OCI-LY1 (cell line): ENCODE results near the gene TMC2.

Experiments
- H2AFZ ChIP-seq: fragments of 200-600 bp; sonication (generic), shearing (Covaris generic); 2 replicates; pipeline ENCODE4 v1.6.0; 2014; ENCODE audit warnings: antibody characterized with exemption, mild to moderate bottlenecking, low read length
- H3F3A ChIP-seq: fragments of 200-600 bp; sonication (generic), shearing (Covaris generic); 2 replicates; pipeline ENCODE4 v1.6.0; 2014; ENCODE audit warnings: mild to moderate bottlenecking, antibody characterized with exemption, low read length, moderate library complexity; ENCODE audit not compliant: insufficient read depth
- H3K27ac ChIP-seq: fragments of 200-600 bp; sonication (generic); 2 replicates; pipeline ENCODE4 v1.5.1; 2014; ENCODE audit warnings: low read length, mixed run types, mild to moderate bottlenecking, low read depth; ENCODE audit not compliant: poor library complexity, severe bottlenecking
- H3K27me3 ChIP-seq: fragments of 200-600 bp; sonication (generic); 2 replicates; pipeline ENCODE4 v1.6.0; 2014; ENCODE audit warnings: antibody characterized with exemption, mild to moderate bottlenecking, low read length, moderate library complexity; ENCODE audit not compliant: insufficient read depth
- H3K36me3 ChIP-seq: fragments of 200-600 bp; sonication (generic); 2 replicates; pipeline ENCODE4 v1.6.1; 2014; ENCODE audit warnings: mild to moderate bottlenecking, antibody characterized with exemption, low read length, moderate library complexity, mixed read lengths; ENCODE audit not compliant: insufficient read depth
- H3K4me1 ChIP-seq: fragments of 200-600 bp; sonication (generic); 2 replicates; pipeline ENCODE4 v1.5.1; 2014; ENCODE audit warnings: mild to moderate bottlenecking, low read length, moderate library complexity; ENCODE audit not compliant: insufficient read depth, severe bottlenecking
- H3K4me2 ChIP-seq: fragments of 200-600 bp; sonication (generic), shearing (Covaris generic); 2 replicates; pipeline ENCODE4 v1.6.1; 2014; ENCODE audit warnings: low read length
- H3K4me3 ChIP-seq: fragments of 200-600 bp; sonication (generic); 2 replicates; pipeline ENCODE4 v1.5.1; 2014; ENCODE audit warnings: low read length, low read depth, mild to moderate bottlenecking, mixed read lengths; ENCODE audit not compliant: poor library complexity, severe bottlenecking
- H3K79me2 ChIP-seq: fragments of 200-600 bp; shearing (Covaris generic); 2 replicates; pipeline ENCODE4 v1.6.1; 2016; ENCODE audit warnings: mixed run types, low read length, mixed read lengths; ENCODE audit not compliant: insufficient read depth
- H3K9ac ChIP-seq: fragments of 200-600 bp; sonication (generic), shearing (Covaris generic); 2 replicates; pipeline ENCODE4 v1.6.1; 2014; ENCODE audit warnings: mild to moderate bottlenecking, low read length, mixed read lengths
- H3K9me2 ChIP-seq: fragments of 200-600 bp; sonication (generic), shearing (Covaris generic); 2 replicates; pipeline ENCODE4 v1.6.1; 2014; ENCODE audit warnings: low read depth, mild to moderate bottlenecking, low read length, mixed read lengths
- H3K9me3 ChIP-seq: fragments of 200-600 bp; shearing (Covaris generic); 2 replicates; pipeline ENCODE4 v1.6.1; 2014; ENCODE audit warnings: low read length, mixed read lengths
- H4K20me1 ChIP-seq: fragments of 200-600 bp; sonication (generic), shearing (Covaris generic); 2 replicates; pipeline ENCODE4 v1.6.0; 2016; ENCODE audit warnings: mild to moderate bottlenecking, low read length; ENCODE audit not compliant: insufficient read depth
- EZH2 ChIP-seq: fragments of 200-600 bp; sonication (generic), shearing (Covaris generic); IDR thresholded peaks from 2 replicates; pipeline ENCODE4 v1.8.0; 2017; ENCODE audit warnings: borderline replicate concordance, mixed run types, mild to moderate bottlenecking, antibody characterized with exemption, low read length, moderate library complexity, mixed read lengths
- TF ChIP-seq, protein P1 (sequence below): fragments of 200-600 bp; sonication (generic), shearing (Covaris generic); IDR thresholded peaks from 2 replicates; pipeline ENCODE4 v1.5.1; 2017; ENCODE audit warnings: mild to moderate bottlenecking, antibody characterized with exemption, low read length, moderate library complexity, mixed read lengths

TMC2 gene

DNA sequence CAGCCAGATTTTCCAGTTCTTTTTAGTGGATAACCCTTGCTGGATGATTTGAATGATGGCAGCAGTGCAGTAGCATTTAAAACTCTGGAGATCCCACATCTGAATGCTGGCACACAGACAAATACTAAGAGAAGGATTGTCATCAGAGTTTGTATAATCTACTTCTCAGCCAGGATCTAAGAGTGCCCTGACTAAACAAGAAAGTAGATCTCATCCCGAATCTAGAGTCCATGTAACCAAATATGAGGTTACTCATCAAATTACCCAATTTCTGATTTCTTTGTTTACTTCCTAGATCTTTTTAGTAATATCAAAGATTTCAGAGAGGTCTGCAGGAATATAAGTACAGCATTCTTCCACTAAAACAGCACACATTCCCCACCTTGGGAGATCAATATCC is 7.8 kb downstream of the TMC2 start:
- Histone ChIP-seq H3F3A (no peaks in the 10 kb centered on the region), H3K36me3 (no peaks in the 10 kb centered on the region), H2AFZ (no peak overlapping the region), H4K20me1 (no peaks in the 10 kb centered on the region), H3K79me2 (no peaks in the 10 kb centered on the region), H3K4me1 (no peaks in the 10 kb centered on the region), H3K9me2 (no peaks in the 10 kb centered on the region), H3K27ac (no peak overlapping the region), H3K4me2 (no peak overlapping the region), H3K9me3 (no peaks in the 10 kb centered on the region), H3K27me3 (no peaks in the 10 kb centered on the region), H3K4me3 (no peak overlapping the region), H3K9ac (no peak overlapping the region)
- TF ChIP-seq, protein P1, sequence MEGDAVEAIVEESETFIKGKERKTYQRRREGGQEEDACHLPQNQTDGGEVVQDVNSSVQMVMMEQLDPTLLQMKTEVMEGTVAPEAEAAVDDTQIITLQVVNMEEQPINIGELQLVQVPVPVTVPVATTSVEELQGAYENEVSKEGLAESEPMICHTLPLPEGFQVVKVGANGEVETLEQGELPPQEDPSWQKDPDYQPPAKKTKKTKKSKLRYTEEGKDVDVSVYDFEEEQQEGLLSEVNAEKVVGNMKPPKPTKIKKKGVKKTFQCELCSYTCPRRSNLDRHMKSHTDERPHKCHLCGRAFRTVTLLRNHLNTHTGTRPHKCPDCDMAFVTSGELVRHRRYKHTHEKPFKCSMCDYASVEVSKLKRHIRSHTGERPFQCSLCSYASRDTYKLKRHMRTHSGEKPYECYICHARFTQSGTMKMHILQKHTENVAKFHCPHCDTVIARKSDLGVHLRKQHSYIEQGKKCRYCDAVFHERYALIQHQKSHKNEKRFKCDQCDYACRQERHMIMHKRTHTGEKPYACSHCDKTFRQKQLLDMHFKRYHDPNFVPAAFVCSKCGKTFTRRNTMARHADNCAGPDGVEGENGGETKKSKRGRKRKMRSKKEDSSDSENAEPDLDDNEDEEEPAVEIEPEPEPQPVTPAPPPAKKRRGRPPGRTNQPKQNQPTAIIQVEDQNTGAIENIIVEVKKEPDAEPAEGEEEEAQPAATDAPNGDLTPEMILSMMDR: no peak
- no peak for TF ChIP-seq EZH2

DNA sequence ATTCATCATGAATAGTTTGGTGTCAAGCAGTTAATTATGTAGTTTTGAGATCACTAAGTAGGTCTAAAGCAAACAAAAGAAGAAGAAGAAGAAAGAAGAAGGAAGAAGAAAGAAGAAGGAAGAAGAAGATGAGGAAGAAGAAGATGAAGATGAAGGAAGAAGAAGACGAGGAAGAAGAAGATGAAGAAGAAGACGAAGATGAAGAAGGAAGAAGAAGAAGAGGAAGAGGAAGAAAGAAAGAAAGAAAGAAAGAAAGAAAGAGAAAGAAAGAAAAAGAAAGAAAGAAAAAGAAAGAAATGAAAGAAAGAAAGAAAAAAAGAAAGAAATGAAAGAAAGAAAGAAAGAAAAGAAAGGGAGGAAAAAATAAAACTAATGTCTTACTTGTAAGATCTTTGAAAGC is 9.2 kb downstream of the TMC2 start:
- Histone ChIP-seq H3F3A (no peaks in the 10 kb centered on the region), H3K9me2 (no peaks in the 10 kb centered on the region), H4K20me1 (no peaks in the 10 kb centered on the region), H3K27me3 (no peaks in the 10 kb centered on the region), H3K9ac (no peak overlapping the region), H3K9me3 (no peaks in the 10 kb centered on the region), H3K79me2 (no peaks in the 10 kb centered on the region), H3K4me2 (no peak overlapping the region), H3K4me3 (no peak overlapping the region), H2AFZ (no peak overlapping the region), H3K36me3 (no peaks in the 10 kb centered on the region), H3K27ac (no peak overlapping the region), H3K4me1 (no peaks in the 10 kb centered on the region)
- TF ChIP-seq, protein P1: no peak
- TF ChIP-seq EZH2: no peak

DNA sequence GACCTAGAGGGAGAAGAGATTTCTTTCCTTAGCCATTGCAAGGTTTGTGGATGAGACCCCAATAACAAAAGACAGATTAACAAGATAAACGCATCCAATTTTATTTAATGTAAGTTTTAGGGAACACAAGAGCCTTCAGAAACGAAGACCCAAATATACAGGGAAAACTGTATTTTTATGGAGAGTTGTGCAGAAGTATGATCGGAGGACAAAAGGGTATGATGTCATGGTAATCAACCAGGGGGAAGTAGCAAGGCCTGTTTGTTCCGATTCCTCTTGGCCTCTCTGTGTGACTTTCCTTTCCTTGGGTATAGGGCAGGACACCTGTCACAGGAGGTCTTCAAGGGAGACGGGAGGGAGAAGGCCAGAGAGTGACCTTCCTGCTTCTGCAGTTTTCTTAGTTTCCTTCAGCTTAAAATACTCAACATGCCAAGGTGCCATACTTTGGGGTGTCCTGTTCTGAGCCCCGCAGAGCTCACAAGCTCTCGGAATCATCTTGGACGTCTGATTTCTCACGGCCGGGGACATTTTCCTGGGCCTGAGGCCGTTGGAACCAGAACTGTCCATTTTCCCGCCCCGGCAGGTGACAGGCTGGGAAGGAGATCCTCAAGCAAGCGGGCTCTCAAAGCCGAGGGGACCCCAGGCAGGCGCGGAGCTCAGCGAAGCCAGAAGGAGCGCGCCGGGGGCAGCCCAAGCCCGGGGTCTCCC is 21.7 kb downstream of the TMC2 start:
- Histone ChIP-seq H3F3A (no peaks in the 10 kb centered on the region), H3K4me1 (no peaks in the 10 kb centered on the region), H3K4me2 (no peak overlapping the region), H3K27ac (no peak overlapping the region), H2AFZ (no peak overlapping the region), H3K4me3 (no peak overlapping the region), H3K36me3 (no peaks in the 10 kb centered on the region), H4K20me1 (no peaks in the 10 kb centered on the region), H3K79me2 (no peaks in the 10 kb centered on the region), H3K9me3 (no peaks in the 10 kb centered on the region), H3K27me3 (no peaks in the 10 kb centered on the region), H3K9ac (no peak overlapping the region), H3K9me2 (no peaks in the 10 kb centered on the region)
- TF ChIP-seq, protein P1: no peak
- TF ChIP-seq EZH2: no peak
